WTC11 (cell line): ENCODE results near the gene KLC3. TPM values are rescaled to one million over a fixed set of nuclear protein-coding genes. Genes with fewer than 3 reads are reported as not detected.

ENCODE experiments used
- ATAC-seq: fragments of 200-7000 bp; cut with Tn5 transposase; 2 replicates; pipeline ENCODE4 v1.10.0; 2021; ENCODE audit warnings: mild to moderate bottlenecking, moderate library complexity
- CTCF ChIA-PET: fragments of 300-600 bp; sonication (Branson Sonifier 250); formaldehyde crosslinking; loops from one replicate; lab custom pipeline; 2021; ENCODE audit warnings: antibody characterized with exemption; lab: Charles Lee
- POLR2A ChIA-PET: fragments of 350-600 bp; sonication (Branson Sonifier 250); formaldehyde crosslinking; loops from one replicate; lab custom pipeline; 2021; ENCODE audit warnings: antibody characterized with exemption; lab: Charles Lee
- DNase-seq: peaks from one replicate; pipeline ENCODE4 v3.0.0; 2021; ENCODE audit warnings: low spot score
- H3K27ac Mint-ChIP-seq: 2 replicates; pipeline ENCODE4 v1.8.0; 2021; ENCODE audit warnings: mixed read lengths
- H3K27me3 Mint-ChIP-seq: 2 replicates; pipeline ENCODE4 v1.8.0; 2021; ENCODE audit warnings: low read depth, mild to moderate bottlenecking, moderate library complexity, mixed read lengths
- H3K36me3 Mint-ChIP-seq: 2 replicates; pipeline ENCODE4 v1.8.0; 2021; ENCODE audit warnings: mixed read lengths
- H3K4me1 Mint-ChIP-seq: 2 replicates; pipeline ENCODE4 v1.8.0; 2022; ENCODE audit warnings: mixed read lengths
- H3K4me3 Mint-ChIP-seq: 2 replicates; pipeline ENCODE4 v1.8.0; 2021; ENCODE audit warnings: mild to moderate bottlenecking, moderate library complexity, mixed read lengths
- H3K9me3 Mint-ChIP-seq: 2 replicates; pipeline ENCODE4 v1.8.0; 2021; ENCODE audit warnings: mixed read lengths
- AFF4 ChIP-seq: sonication (generic); formaldehyde crosslinking; IDR thresholded peaks from 2 replicates; pipeline ENCODE4 v1.8.1; 2023; ENCODE audit warnings: mild to moderate bottlenecking, missing genetic modification reagents, borderline replicate concordance
- ATF2 ChIP-seq: sonication (generic); formaldehyde crosslinking; IDR thresholded peaks from 2 replicates; pipeline ENCODE4 v1.8.1; 2022; ENCODE audit warnings: low read depth, missing genetic modification reagents, borderline replicate concordance
- CBFB ChIP-seq: sonication (generic); formaldehyde crosslinking; IDR thresholded peaks from 2 replicates; pipeline ENCODE4 v1.8.1; 2022; ENCODE audit warnings: mild to moderate bottlenecking, low read depth, missing genetic modification reagents
- CTCF ChIP-seq: fragments of 200-600 bp; IDR thresholded peaks from 2 replicates; pipeline ENCODE4 v1.8.0; 2022; ENCODE audit warnings: antibody characterized with exemption
- ELF4 ChIP-seq: sonication (generic); formaldehyde crosslinking; IDR thresholded peaks from 2 replicates; pipeline ENCODE4 v1.8.1; 2022; ENCODE audit warnings: low read depth, mild to moderate bottlenecking, moderate library complexity, missing genetic modification reagents
- EMX1 ChIP-seq: fragments of 250-450 bp; sonication (Bioruptor Pico); IDR thresholded peaks from 2 replicates; pipeline ENCODE4 v1.8.0; 2021; ENCODE audit warnings: mild to moderate bottlenecking
- ESRRA ChIP-seq: sonication (generic); formaldehyde crosslinking; IDR thresholded peaks from 2 replicates; pipeline ENCODE4 v1.8.1; 2022; ENCODE audit warnings: mild to moderate bottlenecking, missing genetic modification reagents, borderline replicate concordance
- ETV6 ChIP-seq: sonication (generic); formaldehyde crosslinking; IDR thresholded peaks from 2 replicates; pipeline ENCODE4 v1.8.1; 2022; ENCODE audit warnings: mild to moderate bottlenecking, missing genetic modification reagents
- GRHL2 ChIP-seq: fragments of 250-450 bp; sonication (Bioruptor Pico); IDR thresholded peaks from 2 replicates; pipeline ENCODE4 v1.8.0; 2022; ENCODE audit warnings: mild to moderate bottlenecking, moderate library complexity; ENCODE audit not compliant: insufficient replicate concordance, severe bottlenecking
- HMGA2 ChIP-seq: fragments of 250-450 bp; sonication (Bioruptor Pico); IDR thresholded peaks from 2 replicates; pipeline ENCODE4 v1.4.0; 2021; ENCODE audit warnings: mild to moderate bottlenecking, moderate library complexity
- HMGXB4 ChIP-seq: sonication (generic); formaldehyde crosslinking; IDR thresholded peaks from 2 replicates; pipeline ENCODE4 v1.8.1; 2023; ENCODE audit warnings: mild to moderate bottlenecking, moderate library complexity, missing genetic modification reagents
- IRF2 ChIP-seq: sonication (generic); formaldehyde crosslinking; IDR thresholded peaks from 2 replicates; pipeline ENCODE4 v1.8.0; 2022; ENCODE audit warnings: low read depth, missing genetic modification reagents, borderline replicate concordance
- JUN ChIP-seq: sonication (generic); formaldehyde crosslinking; IDR thresholded peaks from 2 replicates; pipeline ENCODE4 v1.8.0; 2023; ENCODE audit warnings: mild to moderate bottlenecking, missing genetic modification reagents
- MXD4 ChIP-seq: fragments of 250-450 bp; sonication (Bioruptor Pico); IDR thresholded peaks from 2 replicates; pipeline ENCODE4 v1.8.0; 2021; ENCODE audit warnings: mild to moderate bottlenecking, moderate library complexity, borderline replicate concordance
- MYBL2 ChIP-seq: sonication (generic); formaldehyde crosslinking; IDR thresholded peaks from 2 replicates; pipeline ENCODE4 v1.8.1; 2023; ENCODE audit warnings: mild to moderate bottlenecking, moderate library complexity, missing genetic modification reagents
- NR1H2 ChIP-seq: sonication (generic); formaldehyde crosslinking; IDR thresholded peaks from 2 replicates; pipeline ENCODE4 v1.9.0; 2021; ENCODE audit warnings: mild to moderate bottlenecking, moderate library complexity, missing genetic modification reagents
- NR3C1 ChIP-seq: sonication (generic); formaldehyde crosslinking; conservative IDR thresholded peaks from 2 replicates; pipeline ENCODE4 v1.8.1; 2023; ENCODE audit warnings: low read depth, mild to moderate bottlenecking, missing genetic modification reagents
- RELA ChIP-seq: sonication (generic); formaldehyde crosslinking; IDR thresholded peaks from 2 replicates; pipeline ENCODE4 v1.8.1; 2022; ENCODE audit warnings: missing genetic modification reagents, mild to moderate bottlenecking, borderline replicate concordance
- RORB ChIP-seq: fragments of 250-450 bp; sonication (Bioruptor Pico); IDR thresholded peaks from 2 replicates; pipeline ENCODE4 v1.9.0; 2021; ENCODE audit warnings: mild to moderate bottlenecking
- SMAD3 ChIP-seq: sonication (generic); formaldehyde crosslinking; IDR thresholded peaks from 2 replicates; pipeline ENCODE4 v1.8.0; 2022; ENCODE audit warnings: missing genetic modification reagents, mild to moderate bottlenecking, borderline replicate concordance
- SMAD4 ChIP-seq: sonication (generic); formaldehyde crosslinking; IDR thresholded peaks from 2 replicates; pipeline ENCODE4 v1.8.0; 2022; ENCODE audit warnings: mild to moderate bottlenecking, missing genetic modification reagents
- TCF7 ChIP-seq: sonication (generic); formaldehyde crosslinking; IDR thresholded peaks from 2 replicates; pipeline ENCODE4 v1.8.0; 2022; ENCODE audit warnings: mild to moderate bottlenecking, low read depth, missing genetic modification reagents, moderate library complexity
- ZBTB43 ChIP-seq: sonication (generic); formaldehyde crosslinking; IDR thresholded peaks from 2 replicates; pipeline ENCODE4 v1.8.1; 2023; ENCODE audit warnings: mild to moderate bottlenecking, missing genetic modification reagents
- ZNF219 ChIP-seq: sonication (generic); formaldehyde crosslinking; IDR thresholded peaks from 2 replicates; pipeline ENCODE4 v1.8.0; 2023; ENCODE audit warnings: missing genetic modification reagents, mild to moderate bottlenecking, borderline replicate concordance
- ZNF232 ChIP-seq: sonication (generic); formaldehyde crosslinking; IDR thresholded peaks from 2 replicates; pipeline ENCODE4 v1.8.0; 2022; ENCODE audit warnings: mild to moderate bottlenecking, missing genetic modification reagents
- ZNF416 ChIP-seq: fragments of 250-450 bp; sonication (Bioruptor Pico); IDR thresholded peaks from 2 replicates; pipeline ENCODE4 v1.9.0; 2021; ENCODE audit warnings: mild to moderate bottlenecking, inconsistent platforms
- ZNF423 ChIP-seq: fragments of 250-450 bp; sonication (Bioruptor Pico); IDR thresholded peaks from 2 replicates; pipeline ENCODE4 v2.1.2; 2022; ENCODE audit warnings: mild to moderate bottlenecking, moderate library complexity
- ZNF671 ChIP-seq: fragments of 250-450 bp; sonication (Bioruptor Pico); IDR thresholded peaks from 2 replicates; pipeline ENCODE4 v1.8.0; 2021; ENCODE audit warnings: mild to moderate bottlenecking
- total RNA-seq: library from RNA; stranded (reverse); gene quantifications from 3 replicates; pipeline ENCODE4 v1.2.3, GENCODE V29; 2021

KLC3 gene
- total RNA-seq, 1 experiment from 2014 or later: 5.2 TPM

GRCh38 chr19:45296355-45296754 is 44.2 kb upstream of the KLC3 start:
- peaks cover 47% of the 10 kb centered on the region for H3K36me3 Mint-ChIP-seq
- no peaks in the 10 kb centered on the region for H3K4me1 Mint-ChIP-seq
- ATAC-seq (no peak; the same call in 1 of the 2 replicates), DNase-seq (no peak)
- POLR2A ChIA-PET: no interaction called here
- CTCF ChIA-PET: no interaction called here
- peaks cover 4% of the 10 kb centered on the region for H3K9me3 Mint-ChIP-seq
- no peak overlapping the region for H3K4me3 Mint-ChIP-seq
- H3K27me3 Mint-ChIP-seq: peaks cover 7% of the 10 kb centered on the region; the same call in 1 of the 2 replicates
- H3K27ac Mint-ChIP-seq: no peak overlapping the region
- TF ChIP-seq ETV6: no peak
- TF ChIP-seq AFF4 (CRISPR knock-in tag): no peak
- no peak for TF ChIP-seq MXD4 (CRISPR knock-in tag)
- no peak for TF ChIP-seq HMGA2
- no peak for TF ChIP-seq TCF7 (CRISPR knock-in tag)
- no peak for TF ChIP-seq ZNF232 (CRISPR knock-in tag)
- no peak for TF ChIP-seq GRHL2 (CRISPR knock-in tag)
- no peak for TF ChIP-seq RORB (CRISPR knock-in tag)
- TF ChIP-seq ZBTB43 (CRISPR knock-in tag): no peak
- no peak for TF ChIP-seq IRF2 (CRISPR knock-in tag)
- no peak for TF ChIP-seq NR3C1
- no peak for TF ChIP-seq ZNF219 (CRISPR knock-in tag)
- no peak for TF ChIP-seq CBFB
- TF ChIP-seq CTCF: no peak

- peaks cover 4% of the 10 kb centered on the region for H3K27me3 Mint-ChIP-seq
- CTCF ChIA-PET: no interaction called here
- no peak for TF ChIP-seq SMAD3 (CRISPR knock-in tag)
- TF ChIP-seq ZNF416 (CRISPR knock-in tag): no peak
- no peak for TF ChIP-seq RELA (CRISPR knock-in tag)
- TF ChIP-seq ZNF671 (CRISPR knock-in tag): no peak
- TF ChIP-seq NR1H2 (CRISPR knock-in tag): no peak
- TF ChIP-seq ESRRA: no peak
- no peak for TF ChIP-seq EMX1 (CRISPR knock-in tag)
- TF ChIP-seq HMGXB4 (CRISPR knock-in tag): no peak
- no peak for TF ChIP-seq MYBL2 (CRISPR knock-in tag)
- TF ChIP-seq SMAD4 (CRISPR knock-in tag): no peak
- TF ChIP-seq ATF2 (CRISPR knock-in tag): no peak
- no peak for TF ChIP-seq ZNF423 (CRISPR knock-in tag)
- TF ChIP-seq ELF4 (CRISPR knock-in tag): no peak
- TF ChIP-seq JUN (CRISPR knock-in tag): no peak
- no peak for TF ChIP-seq CBFB
These were observed 42.9 kb upstream of the KLC3 start for GRCh38 chr19:45297674-45298073.

More at GRCh38 chr19:45297674-45298073, 42.9 kb upstream of the KLC3 start:
- H3K9me3 Mint-ChIP-seq: peaks cover 4% of the 10 kb centered on the region
- POLR2A ChIA-PET: no interaction called here
- H3K4me1 Mint-ChIP-seq: no peaks in the 10 kb centered on the region
- H3K4me3 Mint-ChIP-seq: no peak overlapping the region
- peaks cover 41% of the 10 kb centered on the region for H3K36me3 Mint-ChIP-seq
- no peak for DNase-seq
- no peak for ATAC-seq
- H3K27ac Mint-ChIP-seq: no peak overlapping the region
